NCI-H774 (cell line): Measurements from ENCODE around the gene MRTFB.

Experiments used
- DNase-seq: peaks from one replicate; lab custom pipeline; 2025; lab: John Stamatoyannopoulos, UW

Gene MRTFB

GRCh38 chr16:14285513-14286367, 214.6 kb downstream of the MRTFB start:
- peak; percentile 84 for DNase-seq

- no peak for DNase-seq
Observed at GRCh38 chr16:14286368-14287230, 215.5 kb downstream of the MRTFB start.

GRCh38 chr16:14289692-14290340, 218.7 kb downstream of the MRTFB start:
- DNase-seq: peak; percentile 19

GRCh38 chr16:14291286-14291685, 220.2 kb downstream of the MRTFB start:
- no peak for DNase-seq

GRCh38 chr16:14292051-14292825, 221.1 kb downstream of the MRTFB start:
- no peak for DNase-seq

GRCh38 chr16:14296663-14297062, 225.5 kb downstream of the MRTFB start:
- DNase-seq: no peak

GRCh38 chr16:14298374-14299122, 227.4 kb downstream of the MRTFB start:
- DNase-seq: no peak

- DNase-seq: peak; percentile 50
Observed at GRCh38 chr16:14300705-14301168, 229.6 kb downstream of the MRTFB start.

GRCh38 chr16:14301169-14302030, 230.3 kb downstream of the MRTFB start:
- DNase-seq: no peak

- DNase-seq: peak; percentile 73
Observed at GRCh38 chr16:14302031-14302398, 230.9 kb downstream of the MRTFB start.

GRCh38 chr16:14302399-14303181, 231.5 kb downstream of the MRTFB start:
- no peak for DNase-seq

GRCh38 chr16:14303182-14303618, 232.1 kb downstream of the MRTFB start:
- DNase-seq: no peak

- DNase-seq: no peak
Observed at GRCh38 chr16:14303639-14304394, 232.7 kb downstream of the MRTFB start.

GRCh38 chr16:14304891-14305460, 233.9 kb downstream of the MRTFB start:
- no peak for DNase-seq

- DNase-seq: no peak
Observed at GRCh38 chr16:14306485-14307058, 235.5 kb downstream of the MRTFB start.

- no peak for DNase-seq
Observed at GRCh38 chr16:14307059-14307526, 236.0 kb downstream of the MRTFB start.
